Upper lobe of left lung (tissue), 4 donors: ENCODE measurements around the gene ICAM1.

Experiments
- CTCF ChIP-seq, 6 experiments: fragments of 450-650 bp in 4 of 6; fragments of 200-600 bp in 2 of 6; sonication (generic) in 2 of 6; IDR thresholded peaks; one replicate each; pipeline ENCODE4 v1.5.1; 2016 to 2019; ENCODE audit warnings: antibody characterized with exemption in 6 of 6
- EP300 ChIP-seq, 4 donors: sonication (generic); formaldehyde crosslinking; IDR thresholded peaks; one replicate each; pipeline ENCODE4 v1.5.1; 2017; ENCODE audit warnings: antibody characterized with exemption in 4 of 4, control low read depth in 2 of 4
- POLR2A ChIP-seq, 4 donors: fragments of 450-650 bp; IDR thresholded peaks; one replicate each; pipeline ENCODE4 v1.5.1; 2016 to 2017; ENCODE audit warnings: antibody characterized with exemption in 4 of 4, mild to moderate bottlenecking in 2 of 4
- POLR2AphosphoS5 ChIP-seq, 2 donors: sonication (generic); formaldehyde crosslinking; IDR thresholded peaks; one replicate each; pipeline ENCODE4 v1.5.1; 2017; ENCODE audit warnings: antibody characterized with exemption in 2 of 2

GRCh38 chr19:10228393-10228792 is 42.5 kb upstream of the ICAM1 start:
- no peak for TF ChIP-seq EP300 (IDR thresholded peaks at IDR 0.05)
- no peak for TF ChIP-seq CTCF (IDR thresholded peaks at IDR 0.05)
- no peak for TF ChIP-seq POLR2AphosphoS5 (IDR thresholded peaks at IDR 0.05)
- TF ChIP-seq POLR2A (IDR thresholded peaks at IDR 0.05) = no peak
